GM23248 (cell line): ENCODE measurements around the gene ALG14. TPM values are rescaled to one million over a fixed set of nuclear protein-coding genes. Genes with fewer than 3 reads are reported as not detected.
"Not testable (repeated sequence)": the region's sequence is repeated elsewhere in the genome, so short reads cannot be mapped to it uniquely, and the experiment has no call there.

Experiments used
- DNase-seq: peaks from one replicate; pipeline ENCODE4 v3.0.0-alpha.2; 2015
- H2AFZ ChIP-seq: fragments of 200-600 bp; sonication (generic); 2 replicates; pipeline ENCODE4 v1.6.1; 2016; ENCODE audit warnings: antibody characterized with exemption
- H3F3A ChIP-seq: fragments of 200-600 bp; sonication (generic); 2 replicates; pipeline ENCODE4 v1.6.1; 2016; ENCODE audit warnings: mild to moderate bottlenecking, antibody characterized with exemption, mixed run types; ENCODE audit not compliant: insufficient read depth
- H3K27ac ChIP-seq: fragments of 200-600 bp; sonication (generic); 2 replicates; pipeline ENCODE4 v1.5.1; 2016; ENCODE audit warnings: mild to moderate bottlenecking
- H3K27me3 ChIP-seq: fragments of 200-600 bp; sonication (generic); replicated peaks from 2 replicates; pipeline ENCODE4 v1.6.1; 2016; ENCODE audit warnings: mild to moderate bottlenecking; ENCODE audit not compliant: insufficient read depth
- H3K36me3 ChIP-seq: fragments of 200-600 bp; sonication (generic); 2 replicates; pipeline ENCODE4 v1.6.1; 2016; ENCODE audit warnings: low read depth, mild to moderate bottlenecking
- H3K4me1 ChIP-seq: fragments of 200-600 bp; sonication (generic); 2 replicates; pipeline ENCODE4 v1.6.1; 2016; ENCODE audit warnings: mild to moderate bottlenecking; ENCODE audit not compliant: insufficient read depth
- H3K4me2 ChIP-seq: fragments of 200-600 bp; sonication (generic); one replicate; pipeline ENCODE4 v1.6.1; 2016; ENCODE audit warnings: mild to moderate bottlenecking; ENCODE audit not compliant: unreplicated experiment
- H3K4me3 ChIP-seq: fragments of 200-600 bp; sonication (generic); 2 replicates; pipeline ENCODE4 v1.5.1; 2016; ENCODE audit warnings: mild to moderate bottlenecking
- H3K79me2 ChIP-seq: fragments of 200-600 bp; sonication (generic); 2 replicates; pipeline ENCODE4 v1.6.1; 2016; ENCODE audit warnings: mild to moderate bottlenecking; ENCODE audit not compliant: insufficient read depth
- H3K9ac ChIP-seq: fragments of 200-600 bp; sonication (generic); 2 replicates; pipeline ENCODE4 v1.6.1; 2016; ENCODE audit warnings: mild to moderate bottlenecking
- H3K9me2 ChIP-seq: fragments of 200-600 bp; sonication (generic); 2 replicates; pipeline ENCODE4 v1.6.1; 2016; ENCODE audit warnings: mixed run types, mild to moderate bottlenecking, moderate library complexity; ENCODE audit not compliant: insufficient read depth
- H3K9me3 ChIP-seq: fragments of 200-600 bp; sonication (generic); one replicate; pipeline ENCODE4 v1.6.1; 2017; ENCODE audit warnings: low read depth
- H4K20me1 ChIP-seq: fragments of 200-600 bp; sonication (generic); 2 replicates; pipeline ENCODE4 v1.6.0; 2016; ENCODE audit not compliant: insufficient read depth
- EZH2 ChIP-seq: fragments of 200-600 bp; sonication (generic); IDR thresholded peaks from 2 replicates; pipeline ENCODE4 v1.6.1; 2018; ENCODE audit warnings: antibody characterized with exemption, mild to moderate bottlenecking; ENCODE audit not compliant: insufficient read depth, poor library complexity, severe bottlenecking
- EZH2phosphoT487 ChIP-seq: fragments of 200-600 bp; sonication (generic); IDR thresholded peaks from 2 replicates; pipeline ENCODE4 v1.6.1; 2018; ENCODE audit warnings: antibody characterized with exemption, moderate library complexity, mild to moderate bottlenecking, low read depth; ENCODE audit not compliant: insufficient read depth
- WGBS, 2 experiments: methylation state at CpG; one replicate each; pipeline ENCODE4 v1.1.6; 2015 to 2017; ENCODE audit warnings: low lambda C conversion rate in 2 of 2, low coverage in 1 of 2; ENCODE audit errors: missing lambda C conversion rate in 2 of 2; 5-methylcytosine and 5-hydroxymethylcytosine counted together
- in situ Hi-C: fragments of 300-500 bp; cut with MboI; formaldehyde crosslinking; loops from 2 replicates; pipeline ENCODE4 v1.15.0; 2020
- polyA plus RNA-seq: library from polyadenylated mRNA; unstranded; fragments of >200 nt; fragmentation: Nextera tagmentation; extraction: Ambion mirVana; gene quantifications from 2 replicates; pipeline ENCODE4 v1.2.1, GENCODE V29; 2016
- total RNA-seq: library from RNA; depleted of rRNA; stranded (reverse); fragments of >200 nt; shearing (Covaris generic); gene quantifications from 2 replicates; pipeline ENCODE4 v1.2.3, GENCODE V29; 2014

Gene ALG14
- total and polyA plus RNA-seq, 2 experiments from 2014 or later, result 13.0 to 13.5 TPM

GRCh38 chr1:94947437-94947836, 125.3 kb downstream of the ALG14 start:
- peaks cover 13% of the 10 kb centered on the region for H3F3A ChIP-seq
- no peaks in the 10 kb centered on the region for H4K20me1 ChIP-seq
- H3K79me2 ChIP-seq, result no peaks in the 10 kb centered on the region
- no peaks in the 10 kb centered on the region for H3K9me2 ChIP-seq
- H3K36me3 ChIP-seq, result no peaks in the 10 kb centered on the region
- 0 out of 2 replicates have a peak overlapping the region, but pooled peaks have one; percentile 0 for H2AFZ ChIP-seq
- no peaks in the 10 kb centered on the region for H3K27me3 ChIP-seq
- no peak overlapping the region for H3K27ac ChIP-seq
- DNase-seq, result peak; percentile 81
- H3K4me2 ChIP-seq, result peak overlapping the region; percentile 35
- H3K9me3 ChIP-seq, result no peaks in the 10 kb centered on the region
- in situ Hi-C loops, result no loop called here
- no peak overlapping the region for H3K4me3 ChIP-seq
- H3K9ac ChIP-seq, result no peak overlapping the region
- 0 out of 2 replicates have a peak, but pooled peaks cover 27% of the 10 kb centered on the region for H3K4me1 ChIP-seq
- 24 to 33% methylated on average over 1 of the region's 1 CpG for WGBS, 2 experiments
- TF ChIP-seq EZH2phosphoT487 (no peak), EZH2 (no peak)

GRCh38 chr1:94946886-94947285, 125.9 kb downstream of the ALG14 start:
- 38 to 41% methylated on average over 3 of the region's 3 CpGs for WGBS, 2 experiments

GRCh38 chr1:94942171-94943128, 130.3 kb downstream of the ALG14 start:
- TF ChIP-seq EZH2phosphoT487, result no peak
- TF ChIP-seq EZH2, result no peak
- Histone ChIP-seq H3K4me1 (peaks cover 25% of the 10 kb centered on the region), H3K4me3 (no peak overlapping the region), H3K27ac (no peak overlapping the region), H3K9ac (no peak overlapping the region), H3K9me2 (no peaks in the 10 kb centered on the region), H3K27me3 (no peaks in the 10 kb centered on the region), H3K9me3 (no peaks in the 10 kb centered on the region), H2AFZ (no peak overlapping the region), H3K36me3 (no peaks in the 10 kb centered on the region), H3F3A (peaks cover 9% of the 10 kb centered on the region; the same call in 1 of the 2 replicates), H3K79me2 (no peaks in the 10 kb centered on the region), H3K4me2 (no peak overlapping the region), H4K20me1 (no peaks in the 10 kb centered on the region)
- no peak for DNase-seq
- 72 to 73% methylated on average over 8 of the region's 8 CpGs for whole genome bisulfite sequencing, 2 experiments
- in situ Hi-C loops, result no loop called here

More at GRCh38 chr1:94946886-94947285, 125.9 kb downstream of the ALG14 start:
- H3K4me1 ChIP-seq, result 0 out of 2 replicates have a peak, but pooled peaks cover 27% of the 10 kb centered on the region
- H3K9ac ChIP-seq, result no peak overlapping the region
- no peak overlapping the region for H3K4me2 ChIP-seq
- no peak overlapping the region for H3K4me3 ChIP-seq
- H3K79me2 ChIP-seq, result no peaks in the 10 kb centered on the region
- no peak for DNase-seq
- H3K9me3 ChIP-seq, result no peaks in the 10 kb centered on the region
- peaks cover 13% of the 10 kb centered on the region for H3F3A ChIP-seq
- no peak overlapping the region for H3K27ac ChIP-seq
- TF ChIP-seq EZH2, result no peak
- TF ChIP-seq EZH2phosphoT487, result no peak
- no peaks in the 10 kb centered on the region for H4K20me1 ChIP-seq
- no peaks in the 10 kb centered on the region for H3K9me2 ChIP-seq
- no peaks in the 10 kb centered on the region for H3K36me3 ChIP-seq
- in situ Hi-C loops, result no loop called here
- no peaks in the 10 kb centered on the region for H3K27me3 ChIP-seq
- H2AFZ ChIP-seq, result 0 out of 2 replicates have a peak overlapping the region, but pooled peaks have one; percentile 0

GRCh38 chr1:94941480-94941879, 131.3 kb downstream of the ALG14 start:
- H3K27ac ChIP-seq, H3F3A ChIP-seq, H3K4me3 ChIP-seq, DNase-seq, H3K36me3 ChIP-seq, H2AFZ ChIP-seq, H3K9me2 ChIP-seq, H4K20me1 ChIP-seq, H3K27me3 ChIP-seq, H3K4me2 ChIP-seq, H3K9me3 ChIP-seq, H3K9ac ChIP-seq, in situ Hi-C loops, H3K79me2 ChIP-seq: not testable (repeated sequence)
- 78 to 100% methylated on average over 1 of the region's 1 CpG for WGBS, 2 experiments
- peaks cover 27% of the 10 kb centered on the region for H3K4me1 ChIP-seq
